ENCODE results near the gene TRAF7.

Gene TRAF7

GRCh38 chr16:2213817-2214718 lies 58.5 kb downstream of the TRAF7 start:
- DNase-seq (ENCODE audit: low read depth in 2 of 2): no peak

- no peak for DNase-seq (ENCODE audit: low read depth in 2 of 2)
These were observed 59.1 kb downstream of the TRAF7 start, which contains the start of gene PGP for GRCh38 chr16:2214719-2214968. PGP (minus strand) TSS chr16:2214840; CDS start chr16:2214777, 63 bp downstream.

GRCh38 chr16:2216330-2216729 lies 60.7 kb downstream of the TRAF7 start:
- DNase-seq (ENCODE audit: low read depth in 2 of 2): no peak

- peak; percentile 99 to 100 for DNase-seq (ENCODE audit: low read depth in 2 of 2)
These were observed 67.8 kb downstream of the TRAF7 start, which contains the start of gene E4F1 for GRCh38 chr16:2223221-2223941. E4F1 (plus strand) TSS chr16:2223591; CDS start chr16:2223614, 23 bp downstream.

- DNase-seq (ENCODE audit: low read depth in 2 of 2): no peak
These were observed 68.4 kb downstream of the TRAF7 start for GRCh38 chr16:2223942-2224486.

GRCh38 chr16:2226245-2226793 lies 70.7 kb downstream of the TRAF7 start:
- DNase-seq (ENCODE audit: low read depth in 2 of 2): no peak

GRCh38 chr16:2226918-2227317 lies 71.3 kb downstream of the TRAF7 start:
- no peak for DNase-seq (ENCODE audit: low read depth in 2 of 2)
